SH-SY5Y (cell line): ENCODE measurements around the gene EHBP1.

Source experiments
- GATA2 ChIP-seq: IDR thresholded peaks from 2 replicates; pipeline ENCODE4 v1.6.1; 2011; ENCODE audit warnings: mild to moderate bottlenecking, low read depth, low read length
- GATA3 ChIP-seq: IDR thresholded peaks from 2 replicates; pipeline ENCODE4 v1.6.1; 2011; ENCODE audit warnings: low read depth, mild to moderate bottlenecking, low read length, moderate library complexity

GRCh38 chr2:62719757-62720156 lies 14.2 kb downstream of the EHBP1 start:
- TF ChIP-seq GATA2 (no peak), GATA3 (no peak)
